HFFc6 (cell line): ENCODE measurements around the gene NIPBL. TPM values are rescaled to one million over a fixed set of nuclear protein-coding genes. Genes with fewer than 3 reads are reported as not detected.
"Not testable (repeated sequence)": the region's sequence is repeated elsewhere in the genome, so short reads cannot be mapped to it uniquely, and the experiment has no call there.

Source experiments
- DNase-seq: peaks from one replicate; pipeline ENCODE4 v3.0.0-alpha.2; 2018
- H3K27ac Mint-ChIP-seq: 2 replicates; pipeline ENCODE4 v1.8.0; 2020; ENCODE audit warnings: mild to moderate bottlenecking, mixed read lengths
- H3K27me3 Mint-ChIP-seq: 2 replicates; pipeline ENCODE4 v1.8.0; 2021; ENCODE audit warnings: mild to moderate bottlenecking, moderate library complexity, mixed read lengths; ENCODE audit not compliant: insufficient read depth
- H3K36me3 Mint-ChIP-seq: 2 replicates; pipeline ENCODE4 v1.8.0; 2021; ENCODE audit warnings: low read depth, mixed read lengths
- H3K4me1 Mint-ChIP-seq: 2 replicates; pipeline ENCODE4 v1.8.0; 2020; ENCODE audit warnings: low read depth, mixed read lengths
- H3K4me3 Mint-ChIP-seq: 2 replicates; pipeline ENCODE4 v1.8.0; 2020; ENCODE audit warnings: mild to moderate bottlenecking, moderate library complexity, mixed read lengths
- H3K9me3 Mint-ChIP-seq: 2 replicates; pipeline ENCODE4 v1.8.0; 2020; ENCODE audit warnings: mild to moderate bottlenecking, mixed read lengths
- CTCF ChIP-seq: fragments of 200-600 bp; sonication (generic); IDR thresholded peaks from 2 replicates; pipeline ENCODE4 v1.5.0; 2021; ENCODE audit warnings: antibody characterized with exemption, mild to moderate bottlenecking
- total RNA-seq, 6 experiments: library from RNA; stranded (reverse); fragmentation: NEBNext Ultra II Directional; extraction: Animal tissue kit (Norgen Biotek cat#: 25700); gene quantifications; 2 replicates in 1 of 6; 3 replicates in 5 of 6; pipeline ENCODE4 v1.2.3, GENCODE V29; 2021

NIPBL gene
- total RNA-seq, 6 experiments from 2014 or later: 31.6 to 35.7 (median 32.6) TPM

- H3K27me3 Mint-ChIP-seq: no peaks in the 10 kb centered on the region
- H3K4me1 Mint-ChIP-seq: peaks cover 20% of the 10 kb centered on the region
- peak overlapping the region; percentile 77 for H3K27ac Mint-ChIP-seq
- H3K9me3 Mint-ChIP-seq: no peaks in the 10 kb centered on the region
- peak overlapping the region; percentile 70 for H3K4me3 Mint-ChIP-seq
- TF ChIP-seq CTCF: peak; percentile 88
- H3K36me3 Mint-ChIP-seq: peaks cover 10% of the 10 kb centered on the region
- DNase-seq: peak; percentile 14
Observed at GRCh38 chr5:37005946-37006540, 129.5 kb downstream of the NIPBL start.

GRCh38 chr5:37013181-37013580, 136.6 kb downstream of the NIPBL start:
- DNase-seq, H3K4me3 Mint-ChIP-seq: not testable (repeated sequence)
- peaks cover 10% of the 10 kb centered on the region for H3K36me3 Mint-ChIP-seq

GRCh38 chr5:37014321-37014720, 137.8 kb downstream of the NIPBL start:
- no peaks in the 10 kb centered on the region for H3K27me3 Mint-ChIP-seq
- no peak for TF ChIP-seq CTCF
- H3K9me3 Mint-ChIP-seq: no peaks in the 10 kb centered on the region
- 0 out of 2 replicates have a peak overlapping the region, but pooled peaks have one; percentile 13 for H3K27ac Mint-ChIP-seq
- peaks cover 5% of the 10 kb centered on the region; the same call in 1 of the 2 replicates for H3K36me3 Mint-ChIP-seq
- H3K4me3 Mint-ChIP-seq: no peak overlapping the region
- DNase-seq: no peak
- H3K4me1 Mint-ChIP-seq: peaks cover 12% of the 10 kb centered on the region

More at GRCh38 chr5:37013181-37013580, 136.6 kb downstream of the NIPBL start:
- H3K27ac Mint-ChIP-seq, H3K27me3 Mint-ChIP-seq, H3K9me3 Mint-ChIP-seq: not testable (repeated sequence)
- H3K4me1 Mint-ChIP-seq: peaks cover 12% of the 10 kb centered on the region

- Mint-ChIP-seq H3K36me3 (peaks cover 12% of the 10 kb centered on the region; the same call in 1 of the 2 replicates), H3K9me3 (no peaks in the 10 kb centered on the region), H3K27me3 (no peaks in the 10 kb centered on the region)
Observed at GRCh38 chr5:37015795-37016666, 139.5 kb downstream of the NIPBL start.

GRCh38 chr5:37028910-37029309, 152.3 kb downstream of the NIPBL start:
- H3K27ac Mint-ChIP-seq: no peak overlapping the region
- no peak for TF ChIP-seq CTCF
- peaks cover 9% of the 10 kb centered on the region; the same call in 1 of the 2 replicates for H3K4me1 Mint-ChIP-seq
- DNase-seq: no peak
- H3K36me3 Mint-ChIP-seq: peaks cover 21% of the 10 kb centered on the region
- H3K27me3 Mint-ChIP-seq: no peaks in the 10 kb centered on the region
- no peak overlapping the region for H3K4me3 Mint-ChIP-seq
- H3K9me3 Mint-ChIP-seq: no peaks in the 10 kb centered on the region

More at GRCh38 chr5:37015795-37016666, 139.5 kb downstream of the NIPBL start:
- peak; percentile 26 for DNase-seq
- no peak for TF ChIP-seq CTCF
- H3K4me3 Mint-ChIP-seq: peak overlapping the region; percentile 49
- H3K27ac Mint-ChIP-seq: peak overlapping the region; percentile 70
- H3K4me1 Mint-ChIP-seq: peaks cover 12% of the 10 kb centered on the region

GRCh38 chr5:37029436-37029835, 152.9 kb downstream of the NIPBL start:
- Mint-ChIP-seq H3K4me3 (no peak overlapping the region), H3K27ac (no peak overlapping the region), H3K9me3 (no peaks in the 10 kb centered on the region), H3K4me1 (peaks cover 9% of the 10 kb centered on the region; the same call in 1 of the 2 replicates), H3K36me3 (peaks cover 21% of the 10 kb centered on the region), H3K27me3 (no peaks in the 10 kb centered on the region)
- DNase-seq: no peak
- TF ChIP-seq CTCF: no peak
